ENCODE results near the gene ZNF189. TPM values are rescaled to one million over a fixed set of nuclear protein-coding genes. Genes with fewer than 3 reads are reported as not detected.
A peak's percentile ranks its signal among the peaks of the same experiment; 100 is the strongest.
"Not testable (repeated sequence)": the region's sequence is repeated elsewhere in the genome, so short reads cannot be mapped to it uniquely, and the experiment has no call there.

Gene ZNF189
- total RNA-seq, 6 experiments from 2014 or later = 10.2 to 11.6 (median 11.2) TPM

DNA sequence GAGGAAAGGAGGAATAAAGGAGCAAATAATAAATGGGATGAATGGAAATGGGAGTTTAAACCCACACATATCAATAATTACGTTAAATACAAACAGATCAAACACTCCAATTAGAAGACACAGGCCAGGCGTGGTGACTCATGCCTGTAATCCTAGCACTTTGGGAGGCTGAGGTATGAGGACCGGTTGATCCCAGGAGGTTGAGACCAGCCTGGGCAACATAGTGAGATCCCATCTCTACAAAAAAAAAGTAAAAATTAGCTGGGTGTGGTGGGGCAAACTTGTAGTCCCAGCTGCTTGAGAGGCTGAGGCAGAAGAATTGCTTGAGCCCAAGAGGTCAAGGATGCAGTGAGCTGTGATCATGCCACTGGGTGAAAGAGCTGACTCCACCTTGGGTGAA lies 17.5 kb upstream of the ZNF189 start:
- Mint-ChIP-seq H3K27me3 (ENCODE audit: insufficient read depth) (peaks cover 2% of the 10 kb centered on the region), H3K27ac (no peak overlapping the region), H3K36me3 (ENCODE audit: low read depth) (peaks cover 14% of the 10 kb centered on the region), H3K9me3 (peaks cover 13% of the 10 kb centered on the region), H3K4me3 (no peak overlapping the region), H3K4me1 (ENCODE audit: low read depth) (peaks cover 15% of the 10 kb centered on the region)
- DNase-seq = no peak
- TF ChIP-seq, protein P1, sequence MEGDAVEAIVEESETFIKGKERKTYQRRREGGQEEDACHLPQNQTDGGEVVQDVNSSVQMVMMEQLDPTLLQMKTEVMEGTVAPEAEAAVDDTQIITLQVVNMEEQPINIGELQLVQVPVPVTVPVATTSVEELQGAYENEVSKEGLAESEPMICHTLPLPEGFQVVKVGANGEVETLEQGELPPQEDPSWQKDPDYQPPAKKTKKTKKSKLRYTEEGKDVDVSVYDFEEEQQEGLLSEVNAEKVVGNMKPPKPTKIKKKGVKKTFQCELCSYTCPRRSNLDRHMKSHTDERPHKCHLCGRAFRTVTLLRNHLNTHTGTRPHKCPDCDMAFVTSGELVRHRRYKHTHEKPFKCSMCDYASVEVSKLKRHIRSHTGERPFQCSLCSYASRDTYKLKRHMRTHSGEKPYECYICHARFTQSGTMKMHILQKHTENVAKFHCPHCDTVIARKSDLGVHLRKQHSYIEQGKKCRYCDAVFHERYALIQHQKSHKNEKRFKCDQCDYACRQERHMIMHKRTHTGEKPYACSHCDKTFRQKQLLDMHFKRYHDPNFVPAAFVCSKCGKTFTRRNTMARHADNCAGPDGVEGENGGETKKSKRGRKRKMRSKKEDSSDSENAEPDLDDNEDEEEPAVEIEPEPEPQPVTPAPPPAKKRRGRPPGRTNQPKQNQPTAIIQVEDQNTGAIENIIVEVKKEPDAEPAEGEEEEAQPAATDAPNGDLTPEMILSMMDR (IDR thresholded peaks at IDR 0.05) = no peak

DNA sequence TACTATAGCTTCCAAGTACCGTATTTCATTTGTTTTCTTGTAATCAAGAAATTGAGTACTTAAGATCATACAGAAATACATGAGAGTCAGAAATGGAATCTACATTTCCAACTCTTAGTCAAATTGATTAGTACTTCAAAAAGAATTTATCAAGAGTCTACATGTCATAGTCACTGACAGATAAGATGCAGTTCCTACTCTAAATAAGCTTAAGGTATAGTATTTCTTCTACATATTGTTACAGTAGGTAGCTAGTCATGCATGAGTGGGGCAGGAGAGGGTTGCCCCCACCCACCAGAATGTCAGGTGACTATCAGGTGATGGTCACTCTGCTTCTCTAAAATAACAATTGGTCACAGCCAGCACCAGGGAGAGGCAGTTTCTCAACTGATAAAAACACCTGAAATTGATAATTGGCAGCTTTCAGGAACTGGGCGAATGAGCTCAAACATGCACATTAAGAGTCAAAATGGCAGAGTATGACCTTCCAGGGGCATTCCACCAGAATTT lies 16.8 kb upstream of the ZNF189 start:
- Mint-ChIP-seq H3K27me3 (ENCODE audit: insufficient read depth) (peaks cover 2% of the 10 kb centered on the region; the same call in 1 of the 2 replicates), H3K4me3 (no peak overlapping the region), H3K27ac (no peak overlapping the region), H3K9me3 (peaks cover 13% of the 10 kb centered on the region), H3K4me1 (ENCODE audit: low read depth) (peaks cover 7% of the 10 kb centered on the region), H3K36me3 (ENCODE audit: low read depth) (peaks cover 14% of the 10 kb centered on the region)
- DNase-seq = no peak
- TF ChIP-seq, protein P1 (IDR thresholded peaks at IDR 0.05) = no peak

DNA sequence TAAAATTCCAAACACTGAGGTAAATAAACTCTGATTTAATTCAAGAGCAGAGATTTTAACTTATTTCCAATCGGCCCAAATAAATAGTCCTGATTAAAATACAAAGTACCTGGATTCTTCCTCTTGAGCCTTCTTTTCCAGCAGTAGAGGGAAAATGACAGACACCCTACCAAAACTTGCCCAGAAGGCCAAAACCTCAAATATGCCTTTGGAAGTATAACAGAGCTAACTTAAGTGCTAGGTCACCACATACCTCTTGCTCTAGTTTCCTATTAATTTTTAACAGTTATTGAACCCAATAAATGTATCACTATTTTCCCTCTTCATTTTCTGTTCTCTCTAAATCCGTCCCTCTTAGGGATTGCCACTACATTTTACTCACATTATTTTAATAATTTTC lies 15.3 kb upstream of the ZNF189 start:
- Mint-ChIP-seq H3K4me1 (ENCODE audit: low read depth) (no peaks in the 10 kb centered on the region; the same call in 1 of the 2 replicates), H3K27ac (no peak overlapping the region), H3K9me3 (peaks cover 13% of the 10 kb centered on the region), H3K36me3 (ENCODE audit: low read depth) (peaks cover 14% of the 10 kb centered on the region), H3K27me3 (ENCODE audit: insufficient read depth) (peaks cover 2% of the 10 kb centered on the region; the same call in 1 of the 2 replicates), H3K4me3 (no peak overlapping the region)
- TF ChIP-seq, protein P1 (IDR thresholded peaks at IDR 0.05) = no peak
- no peak for DNase-seq

DNA sequence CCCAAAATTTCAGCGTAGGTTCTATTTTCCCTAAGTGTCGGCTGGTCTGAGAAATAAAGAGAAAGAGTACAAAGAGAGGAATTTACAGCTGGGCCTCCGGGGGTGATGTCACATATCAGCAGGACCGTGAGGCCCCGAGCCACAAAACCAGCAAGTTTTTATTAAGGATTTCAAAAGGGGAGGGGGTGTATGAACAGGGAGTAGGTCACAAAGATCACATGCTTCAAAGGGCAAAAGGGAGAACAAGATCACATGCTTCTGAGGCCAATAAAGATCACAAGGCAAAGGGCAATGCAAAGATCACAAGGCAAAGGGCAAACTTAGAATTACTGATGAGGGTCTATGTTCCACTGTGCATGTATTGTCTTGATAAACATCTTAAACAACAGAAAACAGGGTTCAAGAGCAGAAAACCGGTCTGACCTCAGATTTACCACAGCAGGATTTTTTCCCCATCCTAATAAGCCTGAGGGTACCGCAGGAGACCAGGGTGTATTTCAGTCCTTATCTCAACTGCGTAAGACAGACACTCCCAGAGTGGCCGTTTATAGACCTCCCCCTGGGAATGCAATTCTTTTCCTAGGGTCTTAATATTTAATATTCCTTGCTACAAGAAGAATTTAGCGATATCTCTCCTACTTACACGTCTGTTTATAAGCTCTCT lies 13.6 kb upstream of the ZNF189 start, which contains the start of gene BAAT:
TSS of gene BAAT (minus strand) at position 134 of the 664 bp plus-strand sequence. CDS start 13,602 bp downstream, outside the sequence.
- H3K27me3 Mint-ChIP-seq (ENCODE audit: insufficient read depth); H3K27ac Mint-ChIP-seq; H3K4me1 Mint-ChIP-seq (ENCODE audit: low read depth); DNase-seq; H3K4me3 Mint-ChIP-seq: not testable (repeated sequence)
- Mint-ChIP-seq H3K36me3 (ENCODE audit: low read depth) (peaks cover 14% of the 10 kb centered on the region), H3K9me3 (peaks cover 13% of the 10 kb centered on the region)

DNA sequence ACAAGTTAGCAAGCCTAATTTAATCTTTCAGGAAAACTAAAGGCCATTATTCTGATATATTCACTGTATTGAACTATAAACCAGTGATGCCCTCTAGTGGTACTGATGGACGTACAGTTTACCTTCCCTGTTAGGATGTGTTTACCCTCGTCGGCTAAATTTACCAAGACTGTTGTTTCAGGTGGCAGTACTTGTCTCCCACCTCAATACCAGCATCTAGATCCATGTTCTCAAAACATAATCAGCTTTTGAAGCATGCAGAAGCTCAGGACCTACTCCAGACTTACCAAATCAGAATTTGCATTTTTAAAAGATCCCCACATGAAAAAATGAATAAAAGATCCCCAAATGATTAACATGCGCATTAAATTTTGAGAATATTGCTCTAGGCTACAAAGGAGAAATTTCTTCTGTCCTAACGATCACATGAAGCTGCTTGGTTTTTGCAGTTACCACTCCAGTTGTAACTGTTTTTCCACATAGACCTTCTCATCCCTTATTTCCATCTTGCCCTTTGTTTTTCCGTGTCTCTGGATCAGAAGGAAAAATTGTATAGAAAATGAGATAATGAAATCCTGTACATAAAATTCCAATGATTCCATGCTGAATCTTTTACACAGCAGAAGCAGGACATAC lies 10.7 kb upstream of the ZNF189 start:
- TF ChIP-seq, protein P1 (IDR thresholded peaks at IDR 0.05) = peak; percentile 80
- H3K4me1 Mint-ChIP-seq (ENCODE audit: low read depth) = peaks cover 17% of the 10 kb centered on the region; the same call in 1 of the 2 replicates
- peak; percentile 41 for DNase-seq
- peaks cover 20% of the 10 kb centered on the region for H3K36me3 Mint-ChIP-seq (ENCODE audit: low read depth)
- H3K4me3 Mint-ChIP-seq = no peak overlapping the region
- peaks cover 13% of the 10 kb centered on the region for H3K9me3 Mint-ChIP-seq
- H3K27me3 Mint-ChIP-seq (ENCODE audit: insufficient read depth) = peaks cover 2% of the 10 kb centered on the region; the same call in 1 of the 2 replicates
- H3K27ac Mint-ChIP-seq = no peak overlapping the region; the same call in 1 of the 2 replicates
